ENCODE measurements around the gene PNKP.

Gene PNKP

DNA sequence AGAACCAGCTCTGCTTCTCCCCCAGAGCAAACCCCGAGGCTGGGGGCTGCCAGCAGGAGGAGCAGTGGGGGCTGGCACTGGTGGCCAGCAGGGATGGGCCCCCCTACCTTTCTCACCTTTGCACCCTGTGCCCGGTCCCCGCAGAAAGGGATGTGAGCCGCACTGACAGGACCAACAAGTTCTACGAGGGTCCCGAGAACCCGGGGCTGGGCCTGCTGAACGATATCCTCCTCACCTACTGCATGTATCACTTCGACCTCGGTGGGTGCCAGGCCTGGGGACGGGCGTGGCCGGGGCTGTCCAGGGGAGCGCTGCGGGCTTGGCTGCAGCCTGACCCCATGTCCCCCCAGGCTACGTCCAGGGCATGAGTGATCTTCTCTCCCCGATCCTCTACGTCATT, 16.7 kb upstream of the PNKP start:
- no peak for DNase-seq (ENCODE audit: low spot score in 2 of 2)
- Mint-ChIP-seq H3K36me3 (peaks cover 26% of the 10 kb centered on the region), H3K4me1 (peaks cover 5% of the 10 kb centered on the region), H3K9me3 (no peaks in the 10 kb centered on the region), H3K4me3 (no peak overlapping the region), H3K27me3 (no peaks in the 10 kb centered on the region), H3K27ac (no peak overlapping the region)
- ATAC-seq (ENCODE audit: low read depth): no peak

GRCh38 chr19:49883094-49883493, 15.7 kb upstream of the PNKP start:
- no peak overlapping the region for H3K27ac Mint-ChIP-seq

DNA sequence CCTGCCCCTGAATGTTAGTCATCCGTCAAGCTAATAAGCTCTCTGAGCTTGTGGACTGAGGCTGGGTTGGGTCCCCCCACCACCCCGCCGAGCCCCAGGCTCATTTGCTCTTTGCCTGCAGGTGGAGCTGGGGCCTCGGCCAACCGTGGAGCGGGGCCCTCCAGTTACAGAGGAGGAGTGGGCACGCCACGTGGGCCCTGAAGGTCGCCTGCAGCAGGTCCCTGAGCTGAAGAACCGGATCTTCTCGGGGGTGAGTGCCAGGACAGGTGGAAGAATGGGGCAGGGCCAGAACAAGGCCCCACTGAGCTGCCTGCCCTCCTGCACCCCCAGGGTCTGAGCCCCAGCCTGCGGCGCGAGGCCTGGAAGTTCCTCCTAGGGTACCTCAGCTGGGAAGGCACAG, 15.3 kb upstream of the PNKP start:
- no peaks in the 10 kb centered on the region for H3K9me3 Mint-ChIP-seq
- no peak overlapping the region for H3K27ac Mint-ChIP-seq
- ATAC-seq (ENCODE audit: low read depth): no peak
- no peak for DNase-seq (ENCODE audit: low spot score in 2 of 2)
- peaks cover 12% of the 10 kb centered on the region for H3K4me1 Mint-ChIP-seq
- H3K27me3 Mint-ChIP-seq: no peaks in the 10 kb centered on the region
- no peak overlapping the region for H3K4me3 Mint-ChIP-seq
- H3K36me3 Mint-ChIP-seq: peaks cover 28% of the 10 kb centered on the region

More at GRCh38 chr19:49883094-49883493, 15.7 kb upstream of the PNKP start:
- peaks cover 28% of the 10 kb centered on the region for H3K36me3 Mint-ChIP-seq
- peaks cover 9% of the 10 kb centered on the region for H3K4me1 Mint-ChIP-seq
- no peaks in the 10 kb centered on the region for H3K27me3 Mint-ChIP-seq
- H3K4me3 Mint-ChIP-seq: no peak overlapping the region
- no peak for DNase-seq (ENCODE audit: low spot score in 2 of 2)
- no peak for ATAC-seq (ENCODE audit: low read depth)
- no peaks in the 10 kb centered on the region for H3K9me3 Mint-ChIP-seq

- Mint-ChIP-seq H3K27me3 (no peaks in the 10 kb centered on the region), H3K4me3 (no peak overlapping the region), H3K9me3 (no peaks in the 10 kb centered on the region), H3K27ac (no peak overlapping the region), H3K36me3 (peaks cover 28% of the 10 kb centered on the region), H3K4me1 (peaks cover 12% of the 10 kb centered on the region)
- no peak for ATAC-seq (ENCODE audit: low read depth)
- no peak for DNase-seq (ENCODE audit: low spot score in 2 of 2)
Observed at GRCh38 chr19:49881672-49882394, 14.5 kb upstream of the PNKP start.

GRCh38 chr19:49881186-49881585, 13.8 kb upstream of the PNKP start:
- no peaks in the 10 kb centered on the region for H3K27me3 Mint-ChIP-seq
- ATAC-seq (ENCODE audit: low read depth): no peak

GRCh38 chr19:49880162-49880869, 12.9 kb upstream of the PNKP start:
- Mint-ChIP-seq H3K27ac (no peak overlapping the region), H3K9me3 (no peaks in the 10 kb centered on the region), H3K4me1 (peaks cover 17% of the 10 kb centered on the region), H3K36me3 (peaks cover 26% of the 10 kb centered on the region), H3K27me3 (no peaks in the 10 kb centered on the region), H3K4me3 (no peak overlapping the region)
- DNase-seq (ENCODE audit: low spot score in 2 of 2): no peak
- ATAC-seq (ENCODE audit: low read depth): no peak

More at GRCh38 chr19:49881186-49881585, 13.8 kb upstream of the PNKP start:
- DNase-seq (ENCODE audit: low spot score in 2 of 2): no peak
- no peak overlapping the region for H3K27ac Mint-ChIP-seq
- peaks cover 28% of the 10 kb centered on the region for H3K36me3 Mint-ChIP-seq
- no peak overlapping the region for H3K4me3 Mint-ChIP-seq
- H3K9me3 Mint-ChIP-seq: no peaks in the 10 kb centered on the region
- H3K4me1 Mint-ChIP-seq: peaks cover 12% of the 10 kb centered on the region

DNA sequence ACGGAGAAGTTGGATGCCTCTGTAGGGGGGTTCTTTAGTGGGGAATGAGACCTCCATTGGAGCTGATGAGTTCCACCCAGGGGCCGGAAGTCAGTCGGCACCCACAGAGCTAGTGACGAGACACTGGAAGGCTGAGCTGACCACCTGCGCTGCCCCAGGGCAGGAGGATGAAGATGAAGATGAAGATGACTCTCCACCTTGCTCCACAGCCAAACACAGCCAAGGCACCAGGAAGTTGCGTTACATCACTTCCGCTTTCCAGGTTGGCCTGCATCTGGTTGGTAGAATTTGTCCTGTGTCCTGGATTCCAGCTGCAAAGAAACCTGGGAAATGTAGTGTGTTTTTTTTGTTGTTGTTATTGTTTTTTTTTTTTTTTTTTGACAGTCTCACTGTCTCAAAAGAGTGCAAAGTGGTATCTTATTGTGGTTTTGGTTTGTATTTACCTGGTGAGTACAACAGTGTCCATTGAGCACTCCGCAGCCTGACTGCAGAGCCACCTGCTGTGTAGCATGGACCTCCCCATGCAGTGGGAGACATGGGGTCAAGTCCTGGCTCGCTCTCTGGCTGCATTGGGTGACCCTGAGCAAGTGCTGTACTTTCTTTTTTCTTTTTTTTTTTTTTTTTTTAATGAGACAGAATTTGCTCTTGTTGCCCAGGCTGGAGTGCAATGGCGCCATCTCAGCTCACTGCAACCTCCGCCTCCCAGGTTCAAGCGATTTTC, 12.0 kb upstream of the PNKP start:
- Mint-ChIP-seq H3K9me3 (no peaks in the 10 kb centered on the region), H3K4me1 (peaks cover 18% of the 10 kb centered on the region), H3K4me3 (no peak overlapping the region), H3K27me3 (no peaks in the 10 kb centered on the region), H3K27ac (no peak overlapping the region), H3K36me3 (peaks cover 21% of the 10 kb centered on the region)
- no peak for ATAC-seq (ENCODE audit: low read depth)
- DNase-seq (ENCODE audit: low spot score in 2 of 2): no peak

DNA sequence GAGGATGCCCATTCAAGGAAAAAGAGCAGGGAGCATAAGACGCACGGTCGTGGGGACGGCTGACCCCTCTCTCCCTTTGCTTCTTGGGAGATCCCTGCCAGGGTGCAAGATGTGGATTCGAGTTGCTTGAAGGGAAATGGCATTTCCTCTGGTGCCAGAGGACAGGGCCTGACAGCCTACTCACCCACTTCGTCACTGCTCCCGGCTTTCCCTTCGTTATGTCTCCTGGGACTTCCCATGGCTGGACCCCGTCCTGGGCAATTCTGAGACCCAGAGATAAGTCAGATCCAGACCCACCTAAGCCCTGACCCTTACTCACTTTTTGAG, 11.3 kb upstream of the PNKP start:
- Mint-ChIP-seq H3K27ac (no peak overlapping the region), H3K9me3 (no peaks in the 10 kb centered on the region), H3K4me3 (no peak overlapping the region), H3K27me3 (no peaks in the 10 kb centered on the region), H3K36me3 (peaks cover 19% of the 10 kb centered on the region), H3K4me1 (peaks cover 18% of the 10 kb centered on the region)
- DNase-seq (ENCODE audit: low spot score in 2 of 2) (no peak), ATAC-seq (ENCODE audit: low read depth) (no peak)

DNA sequence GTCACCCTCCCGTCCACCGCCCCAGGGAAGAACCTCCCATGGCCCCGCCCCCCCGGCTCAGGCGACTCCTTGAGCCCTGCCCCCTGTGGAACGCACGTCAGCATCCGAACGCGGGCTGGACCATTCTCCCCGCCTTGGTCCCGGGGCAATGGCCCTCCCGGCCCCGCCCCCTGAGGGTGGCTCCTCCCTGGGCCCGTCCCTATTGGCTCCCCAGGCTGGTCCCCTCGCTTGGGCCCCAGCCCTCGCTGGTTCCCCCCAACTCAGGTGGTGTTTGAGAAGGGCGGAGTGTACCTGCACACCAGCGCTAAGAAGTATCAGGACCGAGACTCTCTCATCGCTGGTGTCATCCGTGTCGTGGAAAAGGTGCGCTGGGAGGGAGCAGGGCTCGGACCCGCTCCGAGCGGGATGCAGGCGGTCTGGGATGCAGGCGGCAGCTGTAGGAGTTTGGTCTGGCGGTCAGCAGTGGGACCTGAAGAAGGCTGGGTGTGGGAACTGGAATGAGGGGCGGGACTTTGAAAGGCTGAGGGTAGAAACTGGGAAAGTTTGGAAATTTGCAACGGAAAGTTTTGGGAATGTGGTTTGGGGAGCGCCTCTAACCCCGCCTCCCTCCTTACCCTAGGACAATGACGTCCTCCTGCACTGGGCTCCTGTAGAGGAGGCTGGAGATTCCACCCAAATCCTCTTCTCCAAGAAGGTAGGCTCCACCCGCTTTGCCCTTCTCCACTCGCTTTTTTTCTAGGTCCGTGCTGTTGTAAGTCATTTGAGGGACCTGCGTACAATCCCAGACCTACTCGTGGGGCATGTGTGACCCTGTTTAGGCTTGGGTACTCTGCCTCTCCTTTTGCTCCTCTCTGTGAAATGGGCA, 10.7 kb upstream of the PNKP start:
- ATAC-seq (ENCODE audit: low read depth): peak; percentile 58
- Mint-ChIP-seq H3K9me3 (no peaks in the 10 kb centered on the region), H3K4me3 (no peak overlapping the region), H3K27me3 (no peaks in the 10 kb centered on the region), H3K4me1 (peaks cover 18% of the 10 kb centered on the region), H3K36me3 (peaks cover 13% of the 10 kb centered on the region), H3K27ac (no peak overlapping the region)
- DNase-seq (ENCODE audit: low spot score in 2 of 2): peak in 1 of 2 donors; percentile 97

DNA sequence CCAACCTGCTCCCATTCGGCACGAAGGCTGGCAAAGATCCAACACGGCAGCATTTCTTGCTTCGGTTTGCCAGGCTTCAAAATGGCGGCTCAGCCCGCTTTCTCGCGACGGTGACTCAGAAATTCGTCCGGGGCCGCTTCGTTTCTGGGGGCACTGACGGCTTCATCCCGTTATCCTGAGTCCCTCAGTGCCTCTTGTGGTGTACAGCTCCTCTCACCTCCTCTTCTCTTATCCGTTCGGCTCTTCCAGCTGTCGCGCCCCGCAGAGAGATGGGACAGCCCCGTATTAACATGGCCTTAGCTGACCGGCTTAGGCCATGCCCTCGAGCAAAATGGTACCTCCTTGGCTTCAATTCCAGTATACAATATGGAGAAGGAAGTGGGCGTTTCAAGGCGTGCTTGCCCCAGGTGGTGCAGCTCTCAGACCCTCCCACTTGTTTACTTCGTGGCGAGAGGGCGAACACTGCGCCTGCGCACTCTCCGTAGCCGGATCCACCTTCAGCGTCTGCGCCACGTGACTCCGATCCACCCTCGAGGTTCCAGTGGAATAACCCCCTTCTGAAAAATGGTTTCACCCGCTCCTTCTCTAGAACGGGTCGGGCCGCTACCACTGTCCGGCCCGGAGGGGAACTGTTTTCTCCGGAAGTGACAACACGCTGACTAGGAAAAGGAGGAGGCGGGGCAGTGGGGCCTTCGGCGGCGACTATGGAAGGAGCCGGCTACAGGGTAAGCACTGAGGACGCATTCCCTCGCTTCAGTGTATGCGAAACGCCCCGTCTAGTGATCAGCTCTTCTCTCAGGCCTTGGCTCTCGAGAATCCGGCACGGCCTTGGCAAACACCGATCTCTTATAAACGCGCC, 9.9 kb upstream of the PNKP start, which contains the start of the genes AKT1S1 and TBC1D17:
Gene AKT1S1 (minus strand): TSS at position 336 of the 859 bp plus-strand sequence. CDS start 4,060 bp downstream, outside the sequence.
Gene TBC1D17 (plus strand): TSS at position 683 of the 859 bp plus-strand sequence. CDS start 22 bp downstream, at position 705.
- H3K27me3 Mint-ChIP-seq: no peaks in the 10 kb centered on the region
- no peak within 1 kb of the TSS for H3K4me3 Mint-ChIP-seq
- ATAC-seq (ENCODE audit: low read depth) (peak; percentile 57), DNase-seq (ENCODE audit: low spot score in 2 of 2) (peak; percentile 94 to 98)
- H3K27ac Mint-ChIP-seq: no peak within 1 kb of the TSS
- H3K9me3 Mint-ChIP-seq: no peaks in the 10 kb centered on the region
- H3K4me1 Mint-ChIP-seq: peaks cover 18% of the 10 kb centered on the region
- H3K36me3 Mint-ChIP-seq: peaks cover 11% of the 10 kb centered on the region

- peak; percentile 59 for ATAC-seq (ENCODE audit: low read depth)
- Mint-ChIP-seq H3K4me1 (peaks cover 18% of the 10 kb centered on the region), H3K36me3 (peaks cover 6% of the 10 kb centered on the region), H3K4me3 (no peak overlapping the region), H3K27ac (no peak overlapping the region), H3K27me3 (no peaks in the 10 kb centered on the region), H3K9me3 (no peaks in the 10 kb centered on the region)
- DNase-seq (ENCODE audit: low spot score in 2 of 2): peak; percentile 94 to 99
Observed at GRCh38 chr19:49876422-49877019, 9.1 kb upstream of the PNKP start.

DNA sequence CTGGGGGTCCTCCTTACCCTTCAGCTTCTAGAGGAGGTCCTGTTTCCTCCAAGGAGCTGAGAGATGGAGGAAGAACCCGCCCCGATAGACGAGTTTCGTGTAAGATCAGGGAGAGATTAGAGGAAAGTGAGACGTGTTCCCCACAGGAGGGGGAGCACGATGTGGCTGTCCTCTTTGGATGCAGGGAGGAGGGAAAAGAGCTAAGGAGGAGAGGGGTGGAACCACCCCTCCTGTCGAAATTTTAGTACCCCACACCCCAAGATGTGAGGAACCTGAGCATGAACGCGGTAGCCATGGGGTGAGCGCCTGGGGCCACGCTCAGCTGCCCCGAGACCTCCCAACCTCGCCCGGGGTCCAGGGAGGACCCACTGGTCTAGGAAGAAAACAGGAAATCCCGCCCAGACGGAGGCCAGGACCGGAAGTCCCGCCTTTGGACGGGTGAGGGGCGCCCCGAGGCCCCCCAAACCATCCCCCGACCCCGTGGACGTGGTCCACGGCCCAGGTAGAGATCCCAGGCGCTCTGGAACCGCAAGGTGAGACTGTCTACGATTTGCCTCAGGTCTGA, 8.6 kb upstream of the PNKP start:
- ATAC-seq (ENCODE audit: low read depth): no peak
- no peak overlapping the region for H3K27ac Mint-ChIP-seq
- H3K36me3 Mint-ChIP-seq: peaks cover 5% of the 10 kb centered on the region
- H3K9me3 Mint-ChIP-seq: no peaks in the 10 kb centered on the region
- no peak overlapping the region for H3K4me3 Mint-ChIP-seq
- no peaks in the 10 kb centered on the region for H3K27me3 Mint-ChIP-seq
- DNase-seq (ENCODE audit: low spot score in 2 of 2): peak; percentile 41 to 64
- H3K4me1 Mint-ChIP-seq: peaks cover 18% of the 10 kb centered on the region

Measured in memory B cell (primary cell).